Left ventricle myocardium inferior (tissue), 1 donor: ENCODE data around the gene NLGN1. TPM values are rescaled to one million over a fixed set of nuclear protein-coding genes. Genes with fewer than 3 reads are reported as not detected.

Source experiments
- DNase-seq: peaks from one replicate; pipeline ENCODE4 v3.0.0-alpha.2; 2020
- H3K27ac ChIP-seq: fragments of 200-600 bp; replicated peaks from 2 replicates; pipeline ENCODE4 v1.8.0; 2021
- H3K27me3 ChIP-seq: fragments of 200-600 bp; 2 replicates; pipeline ENCODE4 v1.8.0; 2021; ENCODE audit warnings: low read depth
- H3K36me3 ChIP-seq: fragments of 200-600 bp; 2 replicates; pipeline ENCODE4 v1.8.0; 2021
- H3K4me1 ChIP-seq: fragments of 200-600 bp; 2 replicates; pipeline ENCODE4 v1.8.0; 2021
- H3K4me3 ChIP-seq: fragments of 200-600 bp; 2 replicates; pipeline ENCODE4 v1.8.0; 2021; ENCODE audit warnings: mild to moderate bottlenecking, moderate library complexity
- H3K9me3 ChIP-seq: fragments of 200-600 bp; replicated peaks from 2 replicates; pipeline ENCODE4 v1.8.0; 2021
- intact Hi-C: fragments of 100-400 bp; cut with micrococcal nuclease; formaldehyde crosslinking; loops from one replicate; pipeline ENCODE4 v1.11.0; 2022
- total RNA-seq: library from RNA; stranded (reverse); fragmentation: NEBNext Ultra II Directional; extraction: Animal tissue kit (Norgen Biotek cat#: 25700); gene quantifications from one replicate; pipeline ENCODE4 v1.2.1, GENCODE V29; 2021
- TF ChIP-seq, protein P1 (sequence below): fragments of 200-600 bp; IDR thresholded peaks from 2 replicates; pipeline ENCODE4 v1.8.0; 2021; ENCODE audit warnings: antibody characterized with exemption, mild to moderate bottlenecking, borderline replicate concordance
- donor health status: DM: no; HTN: yes; CAD: no; lungs with severe emphysema.

The NLGN1 gene
- total RNA-seq, 1 donor from 2014 or later = 13.7 TPM

GRCh38 chr3:173823911-173824460, 426.4 kb downstream of the NLGN1 start:
- Histone ChIP-seq H3K36me3 (no peaks in the 10 kb centered on the region), H3K4me3 (no peak overlapping the region), H3K4me1 (no peaks in the 10 kb centered on the region), H3K9me3 (no peaks in the 10 kb centered on the region), H3K27me3 (no peaks in the 10 kb centered on the region), H3K27ac (no peak overlapping the region)
- DNase-seq = no peak
- intact Hi-C loops = no loop called here
- TF ChIP-seq, protein P1, sequence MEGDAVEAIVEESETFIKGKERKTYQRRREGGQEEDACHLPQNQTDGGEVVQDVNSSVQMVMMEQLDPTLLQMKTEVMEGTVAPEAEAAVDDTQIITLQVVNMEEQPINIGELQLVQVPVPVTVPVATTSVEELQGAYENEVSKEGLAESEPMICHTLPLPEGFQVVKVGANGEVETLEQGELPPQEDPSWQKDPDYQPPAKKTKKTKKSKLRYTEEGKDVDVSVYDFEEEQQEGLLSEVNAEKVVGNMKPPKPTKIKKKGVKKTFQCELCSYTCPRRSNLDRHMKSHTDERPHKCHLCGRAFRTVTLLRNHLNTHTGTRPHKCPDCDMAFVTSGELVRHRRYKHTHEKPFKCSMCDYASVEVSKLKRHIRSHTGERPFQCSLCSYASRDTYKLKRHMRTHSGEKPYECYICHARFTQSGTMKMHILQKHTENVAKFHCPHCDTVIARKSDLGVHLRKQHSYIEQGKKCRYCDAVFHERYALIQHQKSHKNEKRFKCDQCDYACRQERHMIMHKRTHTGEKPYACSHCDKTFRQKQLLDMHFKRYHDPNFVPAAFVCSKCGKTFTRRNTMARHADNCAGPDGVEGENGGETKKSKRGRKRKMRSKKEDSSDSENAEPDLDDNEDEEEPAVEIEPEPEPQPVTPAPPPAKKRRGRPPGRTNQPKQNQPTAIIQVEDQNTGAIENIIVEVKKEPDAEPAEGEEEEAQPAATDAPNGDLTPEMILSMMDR = no peak

- Histone ChIP-seq H3K27ac (no peak overlapping the region), H3K27me3 (no peaks in the 10 kb centered on the region), H3K4me3 (no peak overlapping the region), H3K9me3 (no peaks in the 10 kb centered on the region), H3K4me1 (no peaks in the 10 kb centered on the region), H3K36me3 (no peaks in the 10 kb centered on the region)
- no peak for DNase-seq
- TF ChIP-seq, protein P1 = no peak
- intact Hi-C loops = no loop called here
These were observed 428.2 kb downstream of the NLGN1 start for GRCh38 chr3:173825730-173826129.

GRCh38 chr3:173826416-173826815, 428.9 kb downstream of the NLGN1 start:
- DNase-seq = no peak
- no peaks in the 10 kb centered on the region for H3K36me3 ChIP-seq
- TF ChIP-seq, protein P1 = no peak
- intact Hi-C loops = no loop called here
- H3K4me3 ChIP-seq = no peak overlapping the region
- no peaks in the 10 kb centered on the region for H3K9me3 ChIP-seq
- H3K4me1 ChIP-seq = no peaks in the 10 kb centered on the region
- no peaks in the 10 kb centered on the region for H3K27me3 ChIP-seq
- H3K27ac ChIP-seq = no peak overlapping the region

DNA sequence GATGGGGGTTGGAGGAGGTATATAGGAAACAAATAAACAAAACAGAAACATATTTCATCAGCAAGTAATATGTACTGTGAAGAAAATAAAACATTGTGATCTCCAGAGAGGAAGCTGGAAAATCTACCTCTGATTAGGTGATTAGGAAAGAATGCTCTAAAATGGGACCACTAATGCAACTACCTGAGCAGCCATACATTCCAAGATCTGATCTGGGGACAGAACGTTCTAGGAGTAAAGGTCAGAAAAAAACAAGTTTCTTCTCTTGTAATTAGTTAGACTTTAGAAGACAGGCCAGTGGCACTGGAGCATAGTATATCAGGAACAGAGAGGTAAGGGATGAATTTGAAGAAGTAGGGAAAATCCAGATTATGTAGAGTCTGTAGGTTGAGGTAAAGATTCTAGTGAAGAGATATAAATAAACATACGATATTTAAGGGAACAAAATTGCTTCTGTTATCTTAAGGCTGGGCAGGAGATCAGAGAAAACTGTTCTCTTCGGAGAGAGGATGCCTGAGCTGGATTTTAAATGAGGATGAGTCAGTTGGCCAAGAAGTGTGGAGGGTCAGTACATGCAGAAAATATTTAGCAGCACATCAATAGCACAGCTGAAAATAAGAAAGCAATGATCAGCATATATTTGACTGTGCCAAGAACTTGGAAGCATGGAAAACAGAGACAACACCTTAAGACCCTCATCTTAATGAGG, 429.5 kb downstream of the NLGN1 start:
- H3K4me3 ChIP-seq = no peak overlapping the region
- H3K36me3 ChIP-seq = no peaks in the 10 kb centered on the region
- H3K9me3 ChIP-seq = no peaks in the 10 kb centered on the region
- TF ChIP-seq, protein P1 = no peak
- intact Hi-C loops = no loop called here
- no peaks in the 10 kb centered on the region for H3K27me3 ChIP-seq
- DNase-seq = no peak
- no peak overlapping the region for H3K27ac ChIP-seq
- H3K4me1 ChIP-seq = no peaks in the 10 kb centered on the region

- no peaks in the 10 kb centered on the region for H3K36me3 ChIP-seq
- H3K9me3 ChIP-seq = no peaks in the 10 kb centered on the region
- no peaks in the 10 kb centered on the region for H3K4me1 ChIP-seq
- H3K27me3 ChIP-seq = no peaks in the 10 kb centered on the region
- no peak for DNase-seq
- intact Hi-C loops = no loop called here
- no peak overlapping the region for H3K27ac ChIP-seq
- TF ChIP-seq, protein P1 = no peak
- H3K4me3 ChIP-seq = no peak overlapping the region
These were observed 441.1 kb downstream of the NLGN1 start for GRCh38 chr3:173838644-173839043.
